GM12801 (cell line): ENCODE results near the gene IP6K1.

Experiments used
- CTCF ChIP-seq: IDR thresholded peaks from one replicate; pipeline ENCODE4 v1.5.1; 2011; ENCODE audit warnings: control low read depth; ENCODE audit not compliant: insufficient read length; ENCODE audit errors: extremely low read depth

IP6K1 gene

DNA sequence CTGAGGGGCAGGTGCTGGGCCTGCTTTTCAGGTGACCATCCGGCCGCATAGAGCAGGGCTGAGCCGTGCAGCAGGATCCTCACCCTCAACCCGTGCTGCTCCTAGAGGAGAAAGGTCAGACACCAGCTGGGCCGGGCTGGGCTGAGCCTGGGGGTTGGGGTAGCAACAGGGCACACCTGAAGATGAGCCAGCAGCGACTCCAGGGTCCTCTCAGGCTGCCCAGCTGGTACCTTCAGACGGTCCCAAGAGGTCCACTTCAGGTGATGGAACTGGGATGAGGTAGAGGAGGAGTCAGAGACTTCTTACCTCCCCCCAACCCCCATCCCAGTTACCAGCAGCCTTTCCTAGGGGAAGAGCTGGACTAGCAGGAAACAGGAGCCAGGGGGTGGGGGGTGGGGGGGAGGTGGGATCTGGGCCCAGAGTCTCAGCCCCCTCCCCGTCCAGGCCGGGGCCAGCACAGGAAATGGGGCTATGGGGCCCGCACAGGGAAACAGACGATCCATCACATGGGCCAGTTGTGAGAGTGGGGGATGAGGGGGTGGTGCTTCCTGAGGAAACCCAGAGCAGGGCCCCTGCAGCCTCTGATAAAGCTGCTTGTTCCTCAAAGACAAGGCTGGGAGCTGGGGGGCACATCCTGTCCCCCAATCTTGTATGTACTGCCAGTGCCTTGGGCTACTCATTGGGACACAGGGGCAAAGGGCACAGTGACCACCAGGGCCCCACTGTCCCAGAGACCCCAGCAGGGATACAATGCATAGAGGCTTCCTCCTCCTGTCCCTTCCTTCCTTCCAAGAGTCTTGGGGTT is 19.8 kb upstream of the IP6K1 start:
- no peak for TF ChIP-seq CTCF

DNA sequence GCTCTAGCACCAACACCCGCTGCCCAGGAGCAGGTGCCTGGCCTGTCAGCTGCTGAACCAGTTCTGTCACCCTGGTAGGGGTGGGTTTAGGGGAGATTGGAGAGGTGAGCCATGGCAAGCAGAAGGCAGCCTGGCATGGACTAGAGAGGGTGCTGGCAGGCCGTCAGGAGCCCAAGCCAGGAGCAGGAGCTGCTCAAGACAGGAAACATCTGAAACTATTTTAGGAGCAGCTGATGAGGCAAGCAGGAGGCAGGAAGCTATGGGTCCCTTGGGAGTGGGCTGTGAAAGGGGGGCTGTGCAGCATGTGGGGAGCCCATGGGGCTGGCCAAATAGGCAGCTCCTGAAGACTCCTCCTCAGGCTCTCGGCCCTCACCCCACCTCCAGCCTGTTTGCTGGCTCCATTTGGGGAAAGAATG is 19.0 kb upstream of the IP6K1 start:
- no peak for TF ChIP-seq CTCF

GRCh38 chr3:49804141-49805041 is 18.0 kb upstream of the IP6K1 start:
- no peak for TF ChIP-seq CTCF

DNA sequence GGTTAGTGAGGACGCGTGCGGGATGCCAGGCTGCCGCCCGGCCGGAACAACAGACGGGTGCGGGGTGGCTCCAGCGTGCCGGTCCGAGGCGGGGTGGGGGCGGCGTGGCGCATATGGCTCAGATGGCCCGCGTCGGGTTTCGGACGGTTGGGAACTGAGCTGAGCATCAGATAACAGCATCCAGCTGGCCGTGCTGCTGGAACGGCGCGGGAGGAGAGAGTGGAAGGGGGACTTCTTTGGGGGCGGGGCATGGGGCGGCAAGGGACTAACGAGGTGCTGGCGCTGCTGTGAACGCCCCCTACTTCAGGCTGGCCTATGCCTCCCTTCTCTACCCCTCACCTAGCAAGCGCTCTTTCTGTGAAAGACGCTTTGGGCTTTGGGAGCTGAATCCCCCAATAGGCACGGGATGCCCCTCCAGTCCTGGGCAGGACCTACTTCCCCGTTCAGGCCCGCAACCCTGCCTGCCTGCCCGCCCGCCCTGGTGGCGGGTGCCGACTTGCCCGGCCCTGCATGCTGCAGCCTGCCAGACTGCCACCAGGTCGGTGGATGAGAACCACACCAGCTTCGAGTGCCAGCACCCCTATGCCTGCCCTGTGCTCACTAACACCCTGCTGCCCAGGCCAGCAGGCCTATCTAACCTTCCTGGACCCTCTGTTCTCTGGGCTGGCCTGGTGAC is 17.3 kb upstream of the IP6K1 start:
- no peak for TF ChIP-seq CTCF

DNA sequence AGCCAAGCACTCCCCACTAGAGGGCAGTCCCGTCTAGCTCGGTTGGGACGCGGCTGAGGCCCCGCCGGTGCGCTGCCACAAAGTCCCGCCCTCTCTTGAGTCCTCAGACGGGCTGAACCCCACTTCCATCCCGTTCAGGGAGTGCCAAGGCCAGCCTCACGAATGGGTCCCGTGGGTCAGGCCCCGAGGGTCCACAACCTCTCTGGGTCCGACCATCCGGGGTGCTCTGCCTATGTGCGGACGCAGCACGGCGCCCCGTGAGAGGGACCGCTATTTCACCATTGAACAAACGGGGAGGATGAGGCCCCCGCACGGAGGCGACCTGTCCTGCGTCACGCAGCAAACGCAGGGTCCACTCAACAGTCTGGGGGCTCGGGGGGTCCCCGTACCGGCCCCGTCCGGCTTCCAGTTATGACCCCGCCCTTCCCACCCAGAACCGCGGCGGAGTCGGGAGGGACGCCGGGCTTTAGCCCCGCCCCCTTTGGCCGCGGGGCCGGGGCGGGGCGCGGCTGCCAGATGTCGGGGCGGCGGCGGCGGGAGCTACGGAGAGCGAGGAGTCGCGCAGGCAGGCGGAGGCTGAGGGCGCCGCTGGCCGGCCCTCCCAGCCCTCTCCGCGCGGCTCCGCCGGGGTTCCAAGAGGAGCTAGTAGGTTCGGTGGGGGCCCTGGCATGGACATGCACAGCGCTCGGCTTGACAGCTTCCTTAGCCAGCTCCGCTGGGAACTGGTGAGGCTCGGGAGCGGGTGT is 16.6 kb upstream of the IP6K1 start, which contains the start of gene INKA1:
TSS of gene INKA1 (plus strand) at position 543 of the 746 bp plus-strand sequence. CDS start at position 675, 132 bp downstream.
- no peak for TF ChIP-seq CTCF

- TF ChIP-seq CTCF = no peak
Observed at GRCh38 chr3:49801160-49801559, 14.8 kb upstream of the IP6K1 start.
